Measurements from ENCODE around the gene LAMB3.

GRCh38 chr1:209670441-209671082, 18.3 kb upstream of the LAMB3 start:
- TF ChIP-seq EZH2 (IDR thresholded peaks at IDR 0.05) (no peak), CTCF (IDR thresholded peaks at IDR 0.05) (no peak), EZH2phosphoT487 (IDR thresholded peaks at IDR 0.05) (no peak)
